Measurements from ENCODE around the gene TAF11L12.
"Not testable (repeated sequence)": the region's sequence is repeated elsewhere in the genome, so short reads cannot be mapped to it uniquely, and the experiment has no call there.

DNA sequence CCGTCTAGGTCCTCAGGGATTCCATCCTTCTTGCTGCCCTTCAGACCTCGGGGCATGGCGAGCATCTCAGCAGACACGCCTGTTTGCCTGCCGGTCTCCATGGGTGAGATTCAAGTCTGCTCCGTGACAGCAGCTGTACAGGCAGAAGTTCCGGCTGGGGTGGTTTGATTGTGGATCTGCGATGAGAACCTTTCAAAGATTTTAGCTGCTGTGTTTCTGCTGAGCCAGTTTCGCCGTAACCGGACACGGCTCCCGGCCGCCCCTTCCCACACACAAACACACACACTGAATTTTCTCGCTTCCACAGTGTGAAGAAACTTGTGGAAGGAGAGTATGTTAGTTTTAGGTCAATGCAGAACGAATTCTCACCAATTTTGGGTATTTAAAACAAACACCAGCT is 19.3 kb upstream of the TAF11L12 start, which contains the start of gene TAF11L8:
- TF ChIP-seq CTCF (IDR thresholded peaks at IDR 0.05); EZH2 (IDR thresholded peaks at IDR 0.05; ENCODE audit: borderline replicate concordance, insufficient read depth, low read depth, low read length, poor library complexity, severe bottlenecking): not testable (repeated sequence)
